Stimulated activated CD8-positive, alpha-beta memory T cell treated with anti-CD3 and anti-CD28 coated beads, Interleukin-7, amount 100 ng/mL, for 1 hour (primary cell): Measurements from ENCODE around the gene KIF13A.
"Not testable (repeated sequence)": the region's sequence is repeated elsewhere in the genome, so short reads cannot be mapped to it uniquely, and the experiment has no call there.

ENCODE experiments used
- DNase-seq, 2 donors: peaks; one replicate each; pipeline ENCODE4 v3.0.0-alpha.2; 2020; ENCODE audit warnings: low read depth in 2 of 2

KIF13A gene

GRCh38 chr6:17968876-17969275 is 18.6 kb downstream of the KIF13A start:
- DNase-seq, result no peak

- DNase-seq, result no peak
Measured at GRCh38 chr6:17967668-17968518, 19.5 kb downstream of the KIF13A start.

- DNase-seq, result no peak
Measured at GRCh38 chr6:17966451-17966850, 21.0 kb downstream of the KIF13A start.

- no peak for DNase-seq
Measured at GRCh38 chr6:17965397-17965796, 22.0 kb downstream of the KIF13A start.

- no peak for DNase-seq
Measured at GRCh38 chr6:17964633-17965032, 22.8 kb downstream of the KIF13A start.

- DNase-seq, result no peak
Measured at GRCh38 chr6:17962436-17963031, 24.9 kb downstream of the KIF13A start.

- DNase-seq, result no peak
Measured at GRCh38 chr6:17959302-17959701, 28.1 kb downstream of the KIF13A start.

GRCh38 chr6:17957904-17958620 is 29.4 kb downstream of the KIF13A start:
- no peak for DNase-seq

GRCh38 chr6:17957498-17957897 is 29.9 kb downstream of the KIF13A start:
- DNase-seq, result no peak

GRCh38 chr6:17957086-17957485 is 30.3 kb downstream of the KIF13A start:
- no peak for DNase-seq

GRCh38 chr6:17950095-17950494 is 37.3 kb downstream of the KIF13A start:
- DNase-seq, result no peak

GRCh38 chr6:17949168-17949567 is 38.3 kb downstream of the KIF13A start:
- DNase-seq, result no peak

- DNase-seq, result no peak
Measured at GRCh38 chr6:17948725-17949124, 38.7 kb downstream of the KIF13A start.

GRCh38 chr6:17947574-17947973 is 39.9 kb downstream of the KIF13A start:
- DNase-seq, result not testable (repeated sequence)

- DNase-seq, result no peak
Measured at GRCh38 chr6:17945575-17945974, 41.9 kb downstream of the KIF13A start.

GRCh38 chr6:17945111-17945510 is 42.3 kb downstream of the KIF13A start:
- no peak for DNase-seq

GRCh38 chr6:17941318-17941717 is 46.1 kb downstream of the KIF13A start:
- DNase-seq, result no peak

GRCh38 chr6:17940151-17940792 is 47.2 kb downstream of the KIF13A start:
- no peak for DNase-seq

GRCh38 chr6:17938901-17939300 is 48.5 kb downstream of the KIF13A start:
- no peak for DNase-seq

- DNase-seq, result no peak
Measured at GRCh38 chr6:17935188-17936149, 52.0 kb downstream of the KIF13A start.

GRCh38 chr6:17933716-17934115 is 53.7 kb downstream of the KIF13A start:
- DNase-seq, result no peak
